Activated CD8-positive, alpha-beta T cell treated with anti-CD3 and anti-CD28 coated beads for 36 hours (primary cell): ENCODE results near the gene ATPAF1. TPM values are rescaled to one million over a fixed set of nuclear protein-coding genes. Genes with fewer than 3 reads are reported as not detected.

Experiments
- ATAC-seq: fragments of 200-7000 bp; cut with Tn5 transposase; one replicate; pipeline ENCODE4 v1.10.0; 2021; ENCODE audit warnings: mild to moderate bottlenecking, moderate library complexity
- CTCF ChIA-PET: fragments of 350-600 bp; sonication (Branson Sonifier 250); formaldehyde crosslinking; loops from one replicate; lab custom pipeline; 2021; ENCODE audit warnings: antibody characterized with exemption; lab: Charles Lee
- POLR2A ChIA-PET: fragments of 350-600 bp; sonication (Branson Sonifier 250); formaldehyde crosslinking; loops from one replicate; lab custom pipeline; 2021; ENCODE audit warnings: antibody characterized with exemption; lab: Charles Lee
- DNase-seq: peaks from one replicate; pipeline ENCODE4 v3.0.0-alpha.2; 2020
- H3K27ac Mint-ChIP-seq: one replicate; pipeline ENCODE4 v1.8.0; 2021; ENCODE audit warnings: mild to moderate bottlenecking, mixed read lengths
- H3K27me3 Mint-ChIP-seq: one replicate; pipeline ENCODE4 v1.8.0; 2021; ENCODE audit warnings: mixed read lengths
- H3K36me3 Mint-ChIP-seq: one replicate; pipeline ENCODE4 v1.8.0; 2021; ENCODE audit warnings: low read depth, mixed read lengths
- H3K4me1 Mint-ChIP-seq: one replicate; pipeline ENCODE4 v1.8.0; 2021; ENCODE audit warnings: low read depth, mixed read lengths
- H3K4me3 Mint-ChIP-seq: one replicate; pipeline ENCODE4 v1.8.0; 2021; ENCODE audit warnings: mild to moderate bottlenecking, moderate library complexity, mixed read lengths
- H3K9me3 Mint-ChIP-seq: one replicate; pipeline ENCODE4 v1.8.0; 2021; ENCODE audit warnings: mixed read lengths
- intact Hi-C: fragments of 100-400 bp; cut with micrococcal nuclease; formaldehyde crosslinking; loops from one replicate; pipeline ENCODE4 v1.10.0; 2022
- total RNA-seq, 2 experiments: library from RNA; stranded (reverse); gene quantifications; one replicate each; pipeline ENCODE4 v1.2.3, GENCODE V29; 2021
- TF ChIP-seq, protein P1 (sequence below): fragments of 200-600 bp; IDR thresholded peaks from one replicate; pipeline ENCODE4 v1.8.0; 2022; ENCODE audit warnings: antibody characterized with exemption, mild to moderate bottlenecking

The ATPAF1 gene
- total RNA-seq, 2 experiments from 2014 or later = 40.3 to 41.8 TPM

- intact Hi-C loops = no loop called here
- DNase-seq = no peak
- H3K4me1 Mint-ChIP-seq = peaks cover 19% of the 10 kb centered on the region
- H3K27me3 Mint-ChIP-seq = no peaks in the 10 kb centered on the region
- peaks cover 43% of the 10 kb centered on the region for H3K36me3 Mint-ChIP-seq
- ChIA-PET CTCF (no interaction called here), POLR2A (no interaction called here)
- H3K4me3 Mint-ChIP-seq = no peak overlapping the region
- ATAC-seq = no peak
- H3K27ac Mint-ChIP-seq = no peak overlapping the region
- TF ChIP-seq, protein P1, sequence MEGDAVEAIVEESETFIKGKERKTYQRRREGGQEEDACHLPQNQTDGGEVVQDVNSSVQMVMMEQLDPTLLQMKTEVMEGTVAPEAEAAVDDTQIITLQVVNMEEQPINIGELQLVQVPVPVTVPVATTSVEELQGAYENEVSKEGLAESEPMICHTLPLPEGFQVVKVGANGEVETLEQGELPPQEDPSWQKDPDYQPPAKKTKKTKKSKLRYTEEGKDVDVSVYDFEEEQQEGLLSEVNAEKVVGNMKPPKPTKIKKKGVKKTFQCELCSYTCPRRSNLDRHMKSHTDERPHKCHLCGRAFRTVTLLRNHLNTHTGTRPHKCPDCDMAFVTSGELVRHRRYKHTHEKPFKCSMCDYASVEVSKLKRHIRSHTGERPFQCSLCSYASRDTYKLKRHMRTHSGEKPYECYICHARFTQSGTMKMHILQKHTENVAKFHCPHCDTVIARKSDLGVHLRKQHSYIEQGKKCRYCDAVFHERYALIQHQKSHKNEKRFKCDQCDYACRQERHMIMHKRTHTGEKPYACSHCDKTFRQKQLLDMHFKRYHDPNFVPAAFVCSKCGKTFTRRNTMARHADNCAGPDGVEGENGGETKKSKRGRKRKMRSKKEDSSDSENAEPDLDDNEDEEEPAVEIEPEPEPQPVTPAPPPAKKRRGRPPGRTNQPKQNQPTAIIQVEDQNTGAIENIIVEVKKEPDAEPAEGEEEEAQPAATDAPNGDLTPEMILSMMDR = no peak
- no peaks in the 10 kb centered on the region for H3K9me3 Mint-ChIP-seq
Measured at GRCh38 chr1:46592823-46593222, 75.3 kb downstream of the ATPAF1 start.

DNA sequence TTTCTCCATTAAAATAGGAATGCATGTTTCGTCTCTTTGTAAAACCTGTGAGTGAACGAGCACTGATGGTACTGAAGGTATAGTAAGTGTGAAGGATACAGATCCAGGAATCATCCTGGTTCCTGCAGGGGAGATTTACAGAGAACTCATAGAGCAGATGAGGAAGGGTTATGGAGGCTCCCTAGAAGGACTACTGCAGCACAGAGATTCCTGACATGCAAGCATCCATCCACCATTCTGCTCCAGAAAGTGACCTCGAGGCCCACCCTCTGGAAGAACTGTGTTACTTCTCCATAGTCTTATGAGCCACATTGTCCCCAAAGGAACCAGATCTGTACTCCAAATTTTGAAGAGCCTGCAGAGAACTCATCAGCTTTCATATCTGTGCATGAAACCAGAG lies 78.6 kb downstream of the ATPAF1 start:
- H3K36me3 Mint-ChIP-seq = peaks cover 42% of the 10 kb centered on the region
- ChIA-PET CTCF (interaction anchor here (0.8 to 1.9 kb wide), 4 partner anchors 13 to 142 kb away, joined by 3 to 4 read pairs (median 3); no protein-coding TSS in a partner anchor), POLR2A (interaction anchor here (0.7 to 2.3 kb wide), 4 partner anchors 8 to 26 kb away, joined by 3 to 6 read pairs (median 4); partner anchors contain the start of gene MKNK1)
- no peak for DNase-seq
- intact Hi-C loops = no loop called here
- TF ChIP-seq, protein P1 = no peak
- H3K27me3 Mint-ChIP-seq = no peaks in the 10 kb centered on the region
- no peaks in the 10 kb centered on the region for H3K9me3 Mint-ChIP-seq
- no peak overlapping the region for H3K4me3 Mint-ChIP-seq
- no peak overlapping the region for H3K27ac Mint-ChIP-seq
- peaks cover 3% of the 10 kb centered on the region for H3K4me1 Mint-ChIP-seq
- no peak for ATAC-seq

GRCh38 chr1:46587069-46587468 lies 81.1 kb downstream of the ATPAF1 start:
- no peaks in the 10 kb centered on the region for H3K27me3 Mint-ChIP-seq
- CTCF ChIA-PET = no interaction called here
- H3K27ac Mint-ChIP-seq = no peak overlapping the region
- no peaks in the 10 kb centered on the region for H3K9me3 Mint-ChIP-seq
- TF ChIP-seq, protein P1 = no peak
- POLR2A ChIA-PET = no interaction called here
- no peak for ATAC-seq
- intact Hi-C loops = no loop called here
- peaks cover 15% of the 10 kb centered on the region for H3K4me1 Mint-ChIP-seq
- H3K4me3 Mint-ChIP-seq = no peak overlapping the region
- DNase-seq = no peak
- H3K36me3 Mint-ChIP-seq = peaks cover 42% of the 10 kb centered on the region

GRCh38 chr1:46585312-46585938 lies 82.7 kb downstream of the ATPAF1 start:
- POLR2A ChIA-PET = interaction anchor here (1.0 kb wide), 1 partner anchor 14 kb away, joined by 3 read pairs; no protein-coding TSS in a partner anchor
- Mint-ChIP-seq H3K9me3 (no peaks in the 10 kb centered on the region), H3K36me3 (peaks cover 41% of the 10 kb centered on the region), H3K4me3 (no peak overlapping the region), H3K4me1 (peaks cover 27% of the 10 kb centered on the region), H3K27me3 (no peaks in the 10 kb centered on the region), H3K27ac (no peak overlapping the region)
- TF ChIP-seq, protein P1 = no peak
- intact Hi-C loops = no loop called here
- ATAC-seq = no peak
- no peak for DNase-seq
- CTCF ChIA-PET = no interaction called here

DNA sequence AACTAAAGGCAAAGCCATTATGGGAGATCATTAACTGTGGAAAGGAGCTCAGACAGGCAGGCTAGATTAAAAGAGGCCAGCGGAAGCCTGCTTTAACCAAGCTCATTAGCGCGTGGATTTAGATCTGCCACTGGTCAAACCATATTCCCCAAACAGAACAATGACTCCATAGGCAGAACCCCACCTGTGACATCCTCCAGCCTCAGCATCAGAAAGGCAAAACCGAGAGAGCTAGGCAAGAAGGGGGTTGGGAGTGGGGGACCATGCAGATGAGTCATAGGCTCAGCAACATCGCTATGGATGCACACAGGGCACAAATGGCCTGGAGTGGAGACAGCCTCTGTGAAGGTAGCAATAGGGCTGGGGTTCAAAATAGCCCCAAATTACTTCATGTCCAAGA lies 84.7 kb downstream of the ATPAF1 start:
- H3K27me3 Mint-ChIP-seq = no peaks in the 10 kb centered on the region
- H3K36me3 Mint-ChIP-seq = peaks cover 36% of the 10 kb centered on the region
- TF ChIP-seq, protein P1 = no peak
- H3K9me3 Mint-ChIP-seq = no peaks in the 10 kb centered on the region
- H3K4me1 Mint-ChIP-seq = peaks cover 31% of the 10 kb centered on the region
- no peak for ATAC-seq
- intact Hi-C loops = no loop called here
- ChIA-PET CTCF (interaction anchor here (1.4 to 2.3 kb wide), 2 partner anchors 19 to 21 kb away, joined by 3 to 9 read pairs; partner anchors contain the start of gene MKNK1), POLR2A (interaction anchor here (1.0 to 1.9 kb wide), 2 partner anchors 18 to 20 kb away, joined by 5 to 6 read pairs; no protein-coding TSS in a partner anchor)
- H3K4me3 Mint-ChIP-seq = no peak overlapping the region
- DNase-seq = no peak
- H3K27ac Mint-ChIP-seq = no peak overlapping the region
